Spinal cord (tissue), 10 donors: ENCODE results near the gene UBQLN3. TPM values are rescaled to one million over a fixed set of nuclear protein-coding genes. Genes with fewer than 3 reads are reported as not detected.

Experiments used
- DNase-seq, 6 donors: peaks; one replicate each; pipeline versions ENCODE4 v3.0.0 to v3.0.0-alpha.2; 2013 to 2015; ENCODE audit warnings: low spot score in 6 of 6, low read depth in 4 of 6
- H3K27ac ChIP-seq: one replicate; pipeline ENCODE4 v1.5.1; 2013; ENCODE audit warnings: low read depth, low read length, control low read depth
- H3K27me3 ChIP-seq: one replicate; pipeline ENCODE4 v1.6.1; 2013; ENCODE audit warnings: low read length; ENCODE audit not compliant: control insufficient read depth, insufficient read depth
- H3K36me3 ChIP-seq: one replicate; pipeline ENCODE4 v1.6.1; 2013; ENCODE audit warnings: low read length; ENCODE audit not compliant: control insufficient read depth, insufficient read depth
- H3K4me1 ChIP-seq: one replicate; pipeline ENCODE4 v1.6.1; 2013; ENCODE audit warnings: low read length; ENCODE audit not compliant: control insufficient read depth, insufficient read depth
- H3K4me3 ChIP-seq: one replicate; pipeline ENCODE4 v1.5.1; 2013; ENCODE audit warnings: low read depth, low read length, control low read depth
- H3K9me3 ChIP-seq: one replicate; pipeline ENCODE4 v1.6.1; 2013; ENCODE audit warnings: low read length; ENCODE audit not compliant: control insufficient read depth, insufficient read depth
- WGBS: methylation state at CpG from one replicate; pipeline ENCODE4 v1.1.5; 2013; ENCODE audit warnings: missing lambda C conversion rate; ENCODE audit not compliant: insufficient coverage; 5-methylcytosine and 5-hydroxymethylcytosine counted together
- polyA plus RNA-seq, 2 donors: library from polyadenylated mRNA; unstranded; fragments of 120-200 nt; gene quantifications; one replicate each; pipeline ENCODE4 v1.2.1, GENCODE V29; 2013; ENCODE audit not compliant: insufficient read length in 2 of 2
- total RNA-seq, 2 donors: library from RNA; depleted of rRNA in 1 of 2; stranded (reverse); fragments of 120-200 nt in 1 of 2; fragments of >200 nt in 1 of 2; gene quantifications; one replicate each; pipeline versions ENCODE4 v1.2.3 to v1.2.4, GENCODE V29; 2013 to 2014
- donor health status: healthy.

Gene UBQLN3
- total and polyA plus RNA-seq, 4 donors = 0.10 to 0.39 TPM; not detected in 2

DNA sequence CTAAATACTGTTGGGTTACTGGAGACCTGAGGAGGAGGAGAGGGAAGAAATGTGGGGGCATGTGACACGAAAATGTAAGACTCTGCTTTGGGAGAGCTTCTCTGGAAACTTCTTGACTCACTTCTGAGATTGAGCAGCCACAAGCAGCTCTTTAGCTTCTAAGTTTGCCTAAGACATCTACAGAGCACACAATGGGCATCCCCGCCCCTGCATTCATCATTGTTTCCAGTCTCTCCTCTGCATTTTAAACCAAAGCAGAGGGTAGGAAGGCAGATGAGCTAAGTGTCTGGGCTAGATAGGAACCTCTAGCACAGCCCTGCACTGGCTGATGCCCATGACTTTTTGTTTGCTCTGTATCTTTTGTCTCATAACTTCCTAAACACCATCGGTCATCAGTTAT, 23.3 kb downstream of the UBQLN3 start:
- H3K27ac ChIP-seq = no peak overlapping the region
- no peaks in the 10 kb centered on the region for H3K4me1 ChIP-seq
- no peaks in the 10 kb centered on the region for H3K36me3 ChIP-seq
- no CpG with 5 or more reads among the region's 3 CpGs for WGBS
- no peak overlapping the region for H3K4me3 ChIP-seq
- no peaks in the 10 kb centered on the region for H3K9me3 ChIP-seq
- H3K27me3 ChIP-seq = no peaks in the 10 kb centered on the region
- DNase-seq = no peak

- H3K4me3 ChIP-seq = no peak overlapping the region
- H3K27me3 ChIP-seq = no peaks in the 10 kb centered on the region
- no peak overlapping the region for H3K27ac ChIP-seq
- H3K36me3 ChIP-seq = no peaks in the 10 kb centered on the region
- no peaks in the 10 kb centered on the region for H3K9me3 ChIP-seq
- 100% methylated on average over 1 of the region's 3 CpGs for WGBS
- no peaks in the 10 kb centered on the region for H3K4me1 ChIP-seq
- DNase-seq = no peak
Measured at GRCh38 chr11:5486003-5486402, 23.8 kb downstream of the UBQLN3 start.

DNA sequence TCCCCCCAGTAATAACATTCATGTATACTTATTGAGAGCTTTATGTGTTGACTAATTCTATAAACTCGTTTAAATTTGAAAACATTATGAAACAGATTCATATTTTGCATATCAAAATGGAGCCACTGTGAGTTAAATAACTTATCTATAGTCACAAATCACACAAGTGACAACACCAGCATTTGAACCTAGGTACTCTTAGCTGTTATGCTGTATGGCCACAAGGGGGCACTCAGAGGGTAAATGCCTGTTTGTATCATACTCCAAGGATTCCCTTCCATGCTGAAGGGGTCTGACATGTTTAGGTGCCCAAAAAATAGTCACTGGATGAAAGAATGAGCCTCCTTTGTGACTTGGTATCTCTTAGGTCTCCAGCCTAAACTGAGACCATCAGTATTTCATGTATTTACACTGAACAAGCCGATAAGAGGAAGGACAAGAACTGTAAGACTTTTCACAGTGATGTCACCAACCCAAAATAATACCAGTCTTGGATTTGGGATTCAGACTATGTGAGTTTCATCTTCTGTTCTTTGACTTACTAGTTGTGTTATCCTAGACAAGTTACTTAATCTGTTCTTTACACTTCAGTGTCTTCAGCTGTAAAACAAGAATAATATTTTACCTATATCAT, 33.5 kb downstream of the UBQLN3 start:
- no peaks in the 10 kb centered on the region for H3K27me3 ChIP-seq
- H3K36me3 ChIP-seq = no peaks in the 10 kb centered on the region
- H3K4me3 ChIP-seq = no peak overlapping the region
- no peak overlapping the region for H3K27ac ChIP-seq
- no CpG with 5 or more reads among the region's 2 CpGs for WGBS
- no peaks in the 10 kb centered on the region for H3K9me3 ChIP-seq
- peak in 2 of 6 donors; percentile 39 to 40 for DNase-seq
- H3K4me1 ChIP-seq = no peaks in the 10 kb centered on the region

DNA sequence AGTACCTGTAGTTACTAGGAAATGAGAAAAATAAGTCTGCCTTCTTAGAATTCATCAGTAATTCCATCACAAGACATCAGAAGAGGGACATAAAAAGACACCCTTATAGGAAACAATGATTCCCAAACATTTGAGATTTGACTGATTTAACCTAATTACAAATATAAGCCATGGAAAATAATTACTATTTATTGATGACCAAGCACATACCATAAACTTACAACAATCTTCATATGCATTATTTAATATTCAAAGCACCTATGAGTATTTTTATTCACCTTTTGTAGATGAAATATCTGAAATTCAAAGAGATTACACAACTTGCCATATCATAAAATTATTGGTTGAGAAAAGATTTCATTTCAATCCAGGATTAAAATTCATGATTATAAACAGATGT, 35.8 kb downstream of the UBQLN3 start:
- no peaks in the 10 kb centered on the region for H3K9me3 ChIP-seq

GRCh38 chr11:5467527-5467926, 42.2 kb downstream of the UBQLN3 start:
- Histone ChIP-seq H3K4me3 (no peak overlapping the region), H3K27ac (no peak overlapping the region), H3K36me3 (no peaks in the 10 kb centered on the region), H3K27me3 (no peaks in the 10 kb centered on the region), H3K4me1 (no peaks in the 10 kb centered on the region), H3K9me3 (no peaks in the 10 kb centered on the region)
- DNase-seq = peak in 3 of 6 donors; percentile 2 to 44 (median 9)
- WGBS = 38% methylated on average over 2 of the region's 2 CpGs

More for the DNA sequence above, 35.8 kb downstream of the UBQLN3 start:
- no peaks in the 10 kb centered on the region for H3K4me1 ChIP-seq
- no peak for DNase-seq
- no peaks in the 10 kb centered on the region for H3K27me3 ChIP-seq
- H3K4me3 ChIP-seq = no peak overlapping the region
- no peaks in the 10 kb centered on the region for H3K36me3 ChIP-seq
- no peak overlapping the region for H3K27ac ChIP-seq

- Histone ChIP-seq H3K36me3 (no peaks in the 10 kb centered on the region), H3K4me3 (no peak overlapping the region), H3K27ac (no peak overlapping the region), H3K27me3 (no peaks in the 10 kb centered on the region), H3K9me3 (no peaks in the 10 kb centered on the region), H3K4me1 (no peaks in the 10 kb centered on the region)
- DNase-seq = no peak
- WGBS = 96% methylated on average over 13 of the region's 14 CpGs
Measured at GRCh38 chr11:5460983-5461621, 48.7 kb downstream of the UBQLN3 start.

Other genes with a start within 250 kb of the UBQLN3 start
- 10 to 100 TPM; 14.4 to 30.5 TPM for gene HBE1, start 240.0 kb downstream of the UBQLN3 start, total RNA-seq
- gene HBE1, start 240.0 kb downstream of the UBQLN3 start, polyA plus RNA-seq = 1 to 10 TPM; 9.2 to 9.3 TPM
- gene OR51B4, start 208.0 kb downstream of the UBQLN3 start, total RNA-seq = under 1 TPM in 1 of 2 donors, not detected in 1; 0.17 TPM
- not detected for gene OR51B4, start 208.0 kb downstream of the UBQLN3 start, polyA plus RNA-seq
- under 1 TPM; 0.20 to 0.22 TPM for gene OR51B2, start 185.7 kb downstream of the UBQLN3 start, total RNA-seq
- not detected for gene OR51B2, start 185.7 kb downstream of the UBQLN3 start, polyA plus RNA-seq
- 1 to 10 TPM in 1 of 2 donors, under 1 TPM in 1; 0.99 to 1.7 TPM for gene OR51B5, start 166.4 kb downstream of the UBQLN3 start, total RNA-seq
- under 1 TPM in 1 of 2 donors, not detected in 1; 0.33 TPM for gene OR51B5, start 166.4 kb downstream of the UBQLN3 start, polyA plus RNA-seq
- not detected for gene OR51B6, start 158.4 kb downstream of the UBQLN3 start, total RNA-seq
- gene OR51B6, start 158.4 kb downstream of the UBQLN3 start, polyA plus RNA-seq = not detected
- gene OR51M1, start 126.1 kb downstream of the UBQLN3 start, total RNA-seq = not detected
- gene OR51M1, start 126.1 kb downstream of the UBQLN3 start, polyA plus RNA-seq = not detected
- not detected for gene OR51Q1, start 87.8 kb downstream of the UBQLN3 start, total RNA-seq
- gene OR51Q1, start 87.8 kb downstream of the UBQLN3 start, polyA plus RNA-seq = not detected
- gene OR51I1, start 68.4 kb downstream of the UBQLN3 start, total RNA-seq = under 1 TPM in 1 of 2 donors, not detected in 1; 0.28 TPM
- gene OR51I1, start 68.4 kb downstream of the UBQLN3 start, polyA plus RNA-seq = not detected
- gene OR51I2, start 60.6 kb downstream of the UBQLN3 start, total RNA-seq = not detected
- not detected for gene OR51I2, start 60.6 kb downstream of the UBQLN3 start, polyA plus RNA-seq
- not detected for gene OR52D1, start 21.3 kb downstream of the UBQLN3 start, total RNA-seq
- gene OR52D1, start 21.3 kb downstream of the UBQLN3 start, polyA plus RNA-seq = not detected
- under 1 TPM; 0.30 to 0.55 TPM for gene UBQLNL, start 6.7 kb upstream of the UBQLN3 start, total RNA-seq
- gene UBQLNL, start 6.7 kb upstream of the UBQLN3 start, polyA plus RNA-seq = under 1 TPM; 0.33 to 0.59 TPM
- under 1 TPM; 0.40 to 0.55 TPM for gene OR52H1, start 38.6 kb upstream of the UBQLN3 start, total RNA-seq
- gene OR52H1, start 38.6 kb upstream of the UBQLN3 start, polyA plus RNA-seq = not detected
- not detected for gene OR52B6, start 70.9 kb upstream of the UBQLN3 start, total RNA-seq
- gene OR52B6, start 70.9 kb upstream of the UBQLN3 start, polyA plus RNA-seq = not detected
- gene TRIM6, start 86.7 kb upstream of the UBQLN3 start, total RNA-seq = 1 to 10 TPM; 3.3 to 4.3 TPM
- gene TRIM6, start 86.7 kb upstream of the UBQLN3 start, polyA plus RNA-seq = 1 to 10 TPM; 1.1 to 1.7 TPM
- 10 to 100 TPM in 1 of 2 donors, 1 to 10 TPM in 1; 6.6 to 15.1 TPM for gene TRIM34, start 115.0 kb upstream of the UBQLN3 start, total RNA-seq
- gene TRIM34, start 115.0 kb upstream of the UBQLN3 start, polyA plus RNA-seq = 1 to 10 TPM; 3.5 to 4.4 TPM
- 10 to 100 TPM; 15.3 to 25.5 TPM for gene TRIM5, start 175.1 kb upstream of the UBQLN3 start, total RNA-seq
- gene TRIM5, start 175.1 kb upstream of the UBQLN3 start, polyA plus RNA-seq = 10 to 100 TPM; 10.4 to 12.3 TPM
- 10 to 100 TPM; 25.3 to 26.0 TPM for gene TRIM22, start 179.8 kb upstream of the UBQLN3 start, total RNA-seq
- 10 to 100 TPM; 11.8 to 14.5 TPM for gene TRIM22, start 179.8 kb upstream of the UBQLN3 start, polyA plus RNA-seq
- not detected for gene OR56B1, start 226.5 kb upstream of the UBQLN3 start, total RNA-seq
- not detected for gene OR56B1, start 226.5 kb upstream of the UBQLN3 start, polyA plus RNA-seq
- under 1 TPM in 1 of 2 donors, not detected in 1; 0.20 TPM for gene OR52N4, start 244.3 kb upstream of the UBQLN3 start, total RNA-seq
- gene OR52N4, start 244.3 kb upstream of the UBQLN3 start, polyA plus RNA-seq = under 1 TPM in 1 of 2 donors, not detected in 1; 0.33 TPM